Kidney capillary endothelial cell (primary cell): ENCODE measurements around the gene CPTP.
"Not testable (repeated sequence)": the region's sequence is repeated elsewhere in the genome, so short reads cannot be mapped to it uniquely, and the experiment has no call there.

ENCODE experiments used
- DNase-seq: peaks from one replicate; pipeline ENCODE4 v3.0.0-alpha.2; 2018; ENCODE audit warnings: low spot score

CPTP gene

GRCh38 chr1:1306661-1307260, 17.8 kb upstream of the CPTP start:
- no peak for DNase-seq

- no peak for DNase-seq
These were observed 17.2 kb upstream of the CPTP start for GRCh38 chr1:1307261-1307922.

- DNase-seq: peak; percentile 88
These were observed 16.5 kb upstream of the CPTP start, which contains the start of the genes ACAP3 and PUSL1 for GRCh38 chr1:1307923-1308755. TSS of gene ACAP3 (minus strand) at chr1:1307930. CDS start at chr1:1307815, 115 bp downstream. TSS of gene PUSL1 (plus strand) at chr1:1308597. CDS start at chr1:1308644, 47 bp downstream.

- no peak for DNase-seq
These were observed 15.8 kb upstream of the CPTP start for GRCh38 chr1:1308756-1309250.

- DNase-seq: no peak
These were observed 15.1 kb upstream of the CPTP start for GRCh38 chr1:1309251-1310108.

GRCh38 chr1:1310109-1310385, 14.6 kb upstream of the CPTP start:
- DNase-seq: no peak

GRCh38 chr1:1310476-1311053, 14.0 kb upstream of the CPTP start:
- no peak for DNase-seq

GRCh38 chr1:1311107-1312104, 13.2 kb upstream of the CPTP start:
- DNase-seq: no peak

- no peak for DNase-seq
These were observed 11.9 kb upstream of the CPTP start for GRCh38 chr1:1312450-1313314.

GRCh38 chr1:1313500-1314236, 10.9 kb upstream of the CPTP start:
- no peak for DNase-seq

- no peak for DNase-seq
These were observed 10.4 kb upstream of the CPTP start for GRCh38 chr1:1314237-1314586.

GRCh38 chr1:1314678-1315335, 9.8 kb upstream of the CPTP start:
- DNase-seq: no peak

- no peak for DNase-seq
These were observed 9.1 kb upstream of the CPTP start for GRCh38 chr1:1315435-1315954.

GRCh38 chr1:1316199-1316598, 8.4 kb upstream of the CPTP start:
- not testable (repeated sequence) for DNase-seq

- DNase-seq: no peak
These were observed 7.2 kb upstream of the CPTP start for GRCh38 chr1:1317420-1317819.

GRCh38 chr1:1318131-1318652, 6.4 kb upstream of the CPTP start:
- DNase-seq: no peak

- DNase-seq: no peak
These were observed 5.6 kb upstream of the CPTP start for GRCh38 chr1:1318777-1319645.
